Spleen (tissue), 11 donors: ENCODE data around the gene TCF7L1. TPM values are rescaled to one million over a fixed set of nuclear protein-coding genes. Genes with fewer than 3 reads are reported as not detected.

Experiments used
- DNase-seq: peaks from one replicate; pipeline ENCODE4 v3.0.0-alpha.2; 2020
- H3K27ac ChIP-seq, 8 donors: fragments of 200-600 bp; sonication (generic) in 7 of 8; 1 replicate in 4 of 8; 2 replicates in 4 of 8; pipeline versions ENCODE4 v1.5.0 to v1.8.0; 2016 to 2021; ENCODE audit warnings: inconsistent platforms in 4 of 8, mild to moderate bottlenecking in 4 of 8, moderate library complexity in 1 of 8
- H3K27me3 ChIP-seq, 7 donors: fragments of 200-600 bp; sonication (generic) in 6 of 7; replicated peaks in 1 of 7; 1 replicate in 4 of 7; 2 replicates in 3 of 7; pipeline versions ENCODE4 v1.5.0 to v1.8.0; 2016 to 2021; ENCODE audit warnings: inconsistent platforms in 3 of 7, mild to moderate bottlenecking in 1 of 7
- H3K36me3 ChIP-seq, 6 donors: fragments of 200-600 bp; sonication (generic) in 5 of 6; 1 replicate in 4 of 6; 2 replicates in 2 of 6; pipeline versions ENCODE4 v1.5.0 to v1.8.0; 2016 to 2021; ENCODE audit warnings: inconsistent platforms in 2 of 6
- H3K4me1 ChIP-seq, 6 donors: fragments of 200-600 bp; sonication (generic) in 5 of 6; 1 replicate in 3 of 6; 2 replicates in 3 of 6; pipeline versions ENCODE4 v1.5.0 to v1.8.0; 2016 to 2021; ENCODE audit warnings: inconsistent platforms in 3 of 6
- H3K4me3 ChIP-seq, 8 donors: fragments of 200-600 bp; sonication (generic) in 7 of 8; 1 replicate in 4 of 8; 2 replicates in 4 of 8; pipeline versions ENCODE4 v1.5.0 to v1.8.0; 2016 to 2021; ENCODE audit warnings: inconsistent platforms in 4 of 8, mild to moderate bottlenecking in 4 of 8, moderate library complexity in 2 of 8
- H3K9me3 ChIP-seq, 8 donors: fragments of 200-600 bp; sonication (generic) in 7 of 8; 1 replicate in 4 of 8; 2 replicates in 4 of 8; pipeline versions ENCODE4 v1.5.0 to v1.8.0; 2016 to 2021; ENCODE audit warnings: inconsistent platforms in 4 of 8
- CTCF ChIP-seq, 11 experiments: fragments of 200-600 bp in 7 of 11; fragments of 450-650 bp in 4 of 11; sonication (generic) in 4 of 11; IDR thresholded peaks in 8 of 11; conservative IDR thresholded peaks in 3 of 11; 1 replicate in 7 of 11; 2 replicates in 4 of 11; pipeline versions ENCODE4 v1.4.0 to v1.8.0; 2016 to 2021; ENCODE audit warnings: antibody characterized with exemption in 11 of 11, inconsistent platforms in 4 of 11, mild to moderate bottlenecking in 1 of 11
- POLR2A ChIP-seq, 3 donors: fragments of 450-650 bp; IDR thresholded peaks; one replicate each; pipeline ENCODE4 v1.5.1; 2017; ENCODE audit warnings: antibody characterized with exemption in 3 of 3, mild to moderate bottlenecking in 1 of 3
- POLR2AphosphoS5 ChIP-seq, 3 donors: sonication (generic); formaldehyde crosslinking; IDR thresholded peaks; one replicate each; pipeline ENCODE4 v1.5.1; 2017; ENCODE audit warnings: antibody characterized with exemption in 3 of 3
- WGBS, 5 donors: extraction: QIAGEN DNeasy Blood & Tissue Kit in 3 of 5; methylation state at CpG; one replicate each; pipeline versions ENCODE4 v1.1.5 to v1.1.7; 2013 to 2018; 5-methylcytosine and 5-hydroxymethylcytosine counted together
- intact Hi-C: fragments of 100-400 bp; cut with DNase I; formaldehyde crosslinking; loops from one replicate; pipeline ENCODE4 v1.15.0; 2023; ENCODE audit warnings: low total_unique reads
- polyA plus RNA-seq, 3 donors: library from polyadenylated mRNA; stranded (reverse); fragments of 200-250 nt; gene quantifications; one replicate each; pipeline ENCODE4 v1.2.1, GENCODE V29; 2013
- total RNA-seq, 7 donors: library from RNA; depleted of rRNA in 3 of 7; stranded (reverse); fragments of >200 nt in 3 of 7; fragmentation: NEBNext Ultra II Directional in 4 of 7; extraction: Animal tissue kit (Norgen Biotek cat#: 25700) in 4 of 7; gene quantifications; one replicate each; pipeline versions ENCODE4 v1.1.0 to v1.2.1, GENCODE V29; 2016 to 2021
- donor health status: healthy with polysubstance abuse.
- donor health status: DM: no; HTN: no; CAD: no; lungs with moderate emphysema.
- donor health status: DM: no; HTN: no; CAD: no.
- donor health status: Bipolar disorder and iron deficiency.
- donor health status: healthy.
- donor health status: DM: no; HTN: no; CAD: no.
- donor health status: DM: yes; HTN: yes; CAD: no.

TCF7L1 gene
- total and polyA plus RNA-seq, 10 donors = 2.0 to 15.8 (median 6.4) TPM

GRCh38 chr2:85240055-85240454, 106.9 kb downstream of the TCF7L1 start:
- DNase-seq = peak; percentile 75
- Histone ChIP-seq H3K36me3 (no peaks in the 10 kb centered on the region), H3K4me3 (no peak overlapping the region), H3K27ac (peak overlapping the region in 5 of 8 donors; percentile 33 to 64 (median 63)), H3K27me3 (peaks cover 0 to 19% (median 0%) of the 10 kb centered on the region in 7 donors), H3K9me3 (no peaks in the 10 kb centered on the region), H3K4me1 (peaks cover 0 to 44% (median 22%) of the 10 kb centered on the region in 6 donors)
- 47 to 63% (median 55%) methylated on average over 6 to 8 of the region's 8 CpGs for WGBS, 5 donors
- TF ChIP-seq POLR2AphosphoS5 (IDR thresholded peaks at IDR 0.05) (peak in 1 of 3 donors; percentile 41), CTCF (IDR thresholded peaks at IDR 0.05 in 8 of 11, conservative IDR thresholded peaks at IDR 0.05 in 3 of 11) (no peak)
- intact Hi-C loops = no loop called here

- Histone ChIP-seq H3K4me3 (no peak overlapping the region), H3K27me3 (peaks cover 0 to 19% (median 0%) of the 10 kb centered on the region in 7 donors), H3K4me1 (peaks cover 3 to 52% (median 27%) of the 10 kb centered on the region in 6 donors), H3K36me3 (no peaks in the 10 kb centered on the region), H3K27ac (no peak overlapping the region), H3K9me3 (no peaks in the 10 kb centered on the region)
- DNase-seq = peak; percentile 71
- 91 to 96% (median 94%) methylated on average over 7 of the region's 7 CpGs for WGBS, 5 donors
- intact Hi-C loops = no loop called here
- TF ChIP-seq POLR2A (IDR thresholded peaks at IDR 0.05) (no peak), CTCF (IDR thresholded peaks at IDR 0.05 in 8 of 11, conservative IDR thresholded peaks at IDR 0.05 in 3 of 11) (no peak), POLR2AphosphoS5 (IDR thresholded peaks at IDR 0.05) (no peak)
Observed at GRCh38 chr2:85242321-85242720, 109.1 kb downstream of the TCF7L1 start.

- Histone ChIP-seq H3K4me1 (peaks cover 3 to 57% (median 30%) of the 10 kb centered on the region in 6 donors), H3K27me3 (peaks cover 0 to 12% (median 0%) of the 10 kb centered on the region in 7 donors), H3K36me3 (no peaks in the 10 kb centered on the region), H3K27ac (no peak overlapping the region), H3K9me3 (no peaks in the 10 kb centered on the region), H3K4me3 (no peak overlapping the region)
- TF ChIP-seq POLR2A (IDR thresholded peaks at IDR 0.05) (no peak), CTCF (IDR thresholded peaks at IDR 0.05 in 8 of 11, conservative IDR thresholded peaks at IDR 0.05 in 3 of 11) (peak in 8 of 11 experiments; percentile 35 to 62 (median 51)), POLR2AphosphoS5 (IDR thresholded peaks at IDR 0.05) (no peak)
- intact Hi-C loops = no loop called here
- 63 to 73% (median 66%) methylated on average over 24 of the region's 24 CpGs for WGBS, 5 donors
- peak; percentile 71 for DNase-seq
Observed at GRCh38 chr2:85243101-85244072, 110.2 kb downstream of the TCF7L1 start.

GRCh38 chr2:85244828-85245227, 111.6 kb downstream of the TCF7L1 start:
- intact Hi-C loops = no loop called here
- Histone ChIP-seq H3K4me3 (no peak overlapping the region), H3K36me3 (no peaks in the 10 kb centered on the region), H3K9me3 (no peaks in the 10 kb centered on the region), H3K27me3 (peaks cover 0 to 12% (median 0%) of the 10 kb centered on the region in 7 donors), H3K4me1 (peaks cover 3 to 62% (median 29%) of the 10 kb centered on the region in 6 donors), H3K27ac (no peak overlapping the region)
- DNase-seq = peak; percentile 13
- WGBS, 5 donors = 77 to 85% (median 84%) methylated on average over 7 of the region's 7 CpGs
- TF ChIP-seq CTCF (IDR thresholded peaks at IDR 0.05 in 8 of 11, conservative IDR thresholded peaks at IDR 0.05 in 3 of 11) = no peak
- TF ChIP-seq POLR2A (IDR thresholded peaks at IDR 0.05) = no peak
- no peak for TF ChIP-seq POLR2AphosphoS5 (IDR thresholded peaks at IDR 0.05)
